WTC11 (cell line): ENCODE measurements around the gene KCNH3. TPM values are rescaled to one million over a fixed set of nuclear protein-coding genes. Genes with fewer than 3 reads are reported as not detected.

ENCODE experiments used
- ATAC-seq: fragments of 200-7000 bp; cut with Tn5 transposase; 2 replicates; pipeline ENCODE4 v1.10.0; 2021; ENCODE audit warnings: mild to moderate bottlenecking, moderate library complexity
- CTCF ChIA-PET: fragments of 300-600 bp; sonication (Branson Sonifier 250); formaldehyde crosslinking; loops from one replicate; lab custom pipeline; 2021; ENCODE audit warnings: antibody characterized with exemption; lab: Charles Lee
- POLR2A ChIA-PET: fragments of 350-600 bp; sonication (Branson Sonifier 250); formaldehyde crosslinking; loops from one replicate; lab custom pipeline; 2021; ENCODE audit warnings: antibody characterized with exemption; lab: Charles Lee
- DNase-seq: peaks from one replicate; pipeline ENCODE4 v3.0.0; 2021; ENCODE audit warnings: low spot score
- H3K27ac Mint-ChIP-seq: 2 replicates; pipeline ENCODE4 v1.8.0; 2021; ENCODE audit warnings: mixed read lengths
- H3K27me3 Mint-ChIP-seq: 2 replicates; pipeline ENCODE4 v1.8.0; 2021; ENCODE audit warnings: low read depth, mild to moderate bottlenecking, moderate library complexity, mixed read lengths
- H3K36me3 Mint-ChIP-seq: 2 replicates; pipeline ENCODE4 v1.8.0; 2021; ENCODE audit warnings: mixed read lengths
- H3K4me1 Mint-ChIP-seq: 2 replicates; pipeline ENCODE4 v1.8.0; 2022; ENCODE audit warnings: mixed read lengths
- H3K4me3 Mint-ChIP-seq: 2 replicates; pipeline ENCODE4 v1.8.0; 2021; ENCODE audit warnings: mild to moderate bottlenecking, moderate library complexity, mixed read lengths
- H3K9me3 Mint-ChIP-seq: 2 replicates; pipeline ENCODE4 v1.8.0; 2021; ENCODE audit warnings: mixed read lengths
- FOXK1 ChIP-seq: sonication (generic); formaldehyde crosslinking; IDR thresholded peaks from 2 replicates; pipeline ENCODE4 v1.8.0; 2022; ENCODE audit warnings: mild to moderate bottlenecking, moderate library complexity, missing genetic modification reagents
- HMGA2 ChIP-seq: fragments of 250-450 bp; sonication (Bioruptor Pico); IDR thresholded peaks from 2 replicates; pipeline ENCODE4 v1.4.0; 2021; ENCODE audit warnings: mild to moderate bottlenecking, moderate library complexity
- MAX ChIP-seq: sonication (generic); formaldehyde crosslinking; IDR thresholded peaks from 2 replicates; pipeline ENCODE4 v1.8.0; 2022; ENCODE audit warnings: mild to moderate bottlenecking, missing genetic modification reagents
- NFATC4 ChIP-seq: fragments of 250-450 bp; sonication (Bioruptor Pico); IDR thresholded peaks from 2 replicates; pipeline ENCODE4 v1.9.0; 2021; ENCODE audit warnings: mild to moderate bottlenecking
- NFYB ChIP-seq: sonication (generic); formaldehyde crosslinking; conservative IDR thresholded peaks from 2 replicates; pipeline ENCODE4 v1.8.0; 2022; ENCODE audit warnings: low read depth, missing genetic modification reagents
- STAT6 ChIP-seq: sonication (generic); formaldehyde crosslinking; conservative IDR thresholded peaks from 2 replicates; pipeline ENCODE4 v1.8.1; 2023; ENCODE audit warnings: mild to moderate bottlenecking, low read depth, missing genetic modification reagents, moderate library complexity
- USF1 ChIP-seq: sonication (generic); formaldehyde crosslinking; IDR thresholded peaks from 2 replicates; pipeline ENCODE4 v1.8.0; 2022; ENCODE audit warnings: mild to moderate bottlenecking, missing genetic modification reagents
- ZNF138 ChIP-seq: sonication (generic); formaldehyde crosslinking; conservative IDR thresholded peaks from 2 replicates; pipeline ENCODE4 v1.8.1; 2022; ENCODE audit warnings: mild to moderate bottlenecking, moderate library complexity, missing genetic modification reagents
- ZNF263 ChIP-seq: sonication (generic); formaldehyde crosslinking; IDR thresholded peaks from 2 replicates; pipeline ENCODE4 v1.8.1; 2022; ENCODE audit warnings: low read depth, mild to moderate bottlenecking, moderate library complexity, missing genetic modification reagents
- ZNF317 ChIP-seq: sonication (generic); formaldehyde crosslinking; IDR thresholded peaks from 2 replicates; pipeline ENCODE4 v1.8.1; 2023; ENCODE audit warnings: low read depth, mild to moderate bottlenecking, moderate library complexity, missing genetic modification reagents, borderline replicate concordance
- ZNF416 ChIP-seq: fragments of 250-450 bp; sonication (Bioruptor Pico); IDR thresholded peaks from 2 replicates; pipeline ENCODE4 v1.9.0; 2021; ENCODE audit warnings: mild to moderate bottlenecking, inconsistent platforms
- total RNA-seq: library from RNA; stranded (reverse); gene quantifications from 3 replicates; pipeline ENCODE4 v1.2.3, GENCODE V29; 2021
- TF ChIP-seq, protein P1 (sequence below): sonication (generic); formaldehyde crosslinking; IDR thresholded peaks from 2 replicates; pipeline ENCODE4 v1.8.0; 2022; ENCODE audit warnings: missing genetic modification reagents
- TF ChIP-seq, protein P2 (sequence below): sonication (generic); formaldehyde crosslinking; IDR thresholded peaks from 2 replicates; pipeline ENCODE4 v1.8.1; 2023; ENCODE audit warnings: mild to moderate bottlenecking, missing genetic modification reagents
- TF ChIP-seq, protein P3 (sequence below): fragments of 250-450 bp; sonication (Bioruptor Pico); IDR thresholded peaks from 2 replicates; pipeline ENCODE4 v1.8.0; 2021; ENCODE audit warnings: mild to moderate bottlenecking
- TF ChIP-seq, protein P4 (sequence below): sonication (generic); formaldehyde crosslinking; IDR thresholded peaks from 2 replicates; pipeline ENCODE4 v1.8.0; 2023; ENCODE audit warnings: missing genetic modification reagents, mild to moderate bottlenecking, borderline replicate concordance
- TF ChIP-seq, protein P5 (sequence below): fragments of 250-450 bp; sonication (Bioruptor Pico); IDR thresholded peaks from 2 replicates; pipeline ENCODE4 v1.9.0; 2021; ENCODE audit warnings: moderate library complexity, mild to moderate bottlenecking, inconsistent platforms, borderline replicate concordance
- TF ChIP-seq, protein P6 (sequence below): sonication (generic); formaldehyde crosslinking; IDR thresholded peaks from 2 replicates; pipeline ENCODE4 v1.8.1; 2022; ENCODE audit warnings: mild to moderate bottlenecking, moderate library complexity, missing genetic modification reagents

KCNH3 gene
- total RNA-seq, 1 experiment from 2014 or later = 0.44 TPM

GRCh38 chr12:49587174-49587908 lies 48.5 kb downstream of the KCNH3 start:
- H3K27me3 Mint-ChIP-seq = no peaks in the 10 kb centered on the region
- no peaks in the 10 kb centered on the region for H3K4me1 Mint-ChIP-seq
- ChIA-PET CTCF (interaction anchor here (0.9 to 3.5 kb wide), 2 partner anchors 36 to 191 kb away, joined by 3 to 11 read pairs; partner anchors contain the start of gene PRPF40B), POLR2A (no interaction called here)
- ATAC-seq = no peak
- H3K9me3 Mint-ChIP-seq = no peaks in the 10 kb centered on the region
- H3K36me3 Mint-ChIP-seq = peaks cover 8% of the 10 kb centered on the region
- no peak for DNase-seq
- TF ChIP-seq ZNF416 (CRISPR knock-in tag) = no peak
- no peak for TF ChIP-seq NFATC4 (CRISPR knock-in tag)
- no peak for TF ChIP-seq HMGA2 (CRISPR knock-in tag)
- no peak for TF ChIP-seq USF1 (CRISPR knock-in tag)
- TF ChIP-seq, protein P1, sequence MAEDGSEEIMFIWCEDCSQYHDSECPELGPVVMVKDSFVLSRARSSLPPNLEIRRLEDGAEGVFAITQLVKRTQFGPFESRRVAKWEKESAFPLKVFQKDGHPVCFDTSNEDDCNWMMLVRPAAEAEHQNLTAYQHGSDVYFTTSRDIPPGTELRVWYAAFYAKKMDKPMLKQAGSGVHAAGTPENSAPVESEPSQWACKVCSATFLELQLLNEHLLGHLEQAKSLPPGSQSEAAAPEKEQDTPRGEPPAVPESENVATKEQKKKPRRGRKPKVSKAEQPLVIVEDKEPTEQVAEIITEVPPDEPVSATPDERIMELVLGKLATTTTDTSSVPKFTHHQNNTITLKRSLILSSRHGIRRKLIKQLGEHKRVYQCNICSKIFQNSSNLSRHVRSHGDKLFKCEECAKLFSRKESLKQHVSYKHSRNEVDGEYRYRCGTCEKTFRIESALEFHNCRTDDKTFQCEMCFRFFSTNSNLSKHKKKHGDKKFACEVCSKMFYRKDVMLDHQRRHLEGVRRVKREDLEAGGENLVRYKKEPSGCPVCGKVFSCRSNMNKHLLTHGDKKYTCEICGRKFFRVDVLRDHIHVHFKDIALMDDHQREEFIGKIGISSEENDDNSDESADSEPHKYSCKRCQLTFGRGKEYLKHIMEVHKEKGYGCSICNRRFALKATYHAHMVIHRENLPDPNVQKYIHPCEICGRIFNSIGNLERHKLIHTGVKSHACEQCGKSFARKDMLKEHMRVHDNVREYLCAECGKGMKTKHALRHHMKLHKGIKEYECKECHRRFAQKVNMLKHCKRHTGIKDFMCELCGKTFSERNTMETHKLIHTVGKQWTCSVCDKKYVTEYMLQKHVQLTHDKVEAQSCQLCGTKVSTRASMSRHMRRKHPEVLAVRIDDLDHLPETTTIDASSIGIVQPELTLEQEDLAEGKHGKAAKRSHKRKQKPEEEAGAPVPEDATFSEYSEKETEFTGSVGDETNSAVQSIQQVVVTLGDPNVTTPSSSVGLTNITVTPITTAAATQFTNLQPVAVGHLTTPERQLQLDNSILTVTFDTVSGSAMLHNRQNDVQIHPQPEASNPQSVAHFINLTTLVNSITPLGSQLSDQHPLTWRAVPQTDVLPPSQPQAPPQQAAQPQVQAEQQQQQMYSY (CRISPR knock-in tag) = no peak
- TF ChIP-seq ZNF263 (CRISPR knock-in tag) = no peak
- TF ChIP-seq, protein P2, sequence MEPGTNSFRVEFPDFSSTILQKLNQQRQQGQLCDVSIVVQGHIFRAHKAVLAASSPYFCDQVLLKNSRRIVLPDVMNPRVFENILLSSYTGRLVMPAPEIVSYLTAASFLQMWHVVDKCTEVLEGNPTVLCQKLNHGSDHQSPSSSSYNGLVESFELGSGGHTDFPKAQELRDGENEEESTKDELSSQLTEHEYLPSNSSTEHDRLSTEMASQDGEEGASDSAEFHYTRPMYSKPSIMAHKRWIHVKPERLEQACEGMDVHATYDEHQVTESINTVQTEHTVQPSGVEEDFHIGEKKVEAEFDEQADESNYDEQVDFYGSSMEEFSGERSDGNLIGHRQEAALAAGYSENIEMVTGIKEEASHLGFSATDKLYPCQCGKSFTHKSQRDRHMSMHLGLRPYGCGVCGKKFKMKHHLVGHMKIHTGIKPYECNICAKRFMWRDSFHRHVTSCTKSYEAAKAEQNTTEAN (CRISPR knock-in tag) = no peak
- no peak for TF ChIP-seq STAT6 (CRISPR knock-in tag)
- TF ChIP-seq, all 79 proteins: peak for 0
- H3K27ac Mint-ChIP-seq = no peak overlapping the region
- H3K4me3 Mint-ChIP-seq = no peak overlapping the region

DNA sequence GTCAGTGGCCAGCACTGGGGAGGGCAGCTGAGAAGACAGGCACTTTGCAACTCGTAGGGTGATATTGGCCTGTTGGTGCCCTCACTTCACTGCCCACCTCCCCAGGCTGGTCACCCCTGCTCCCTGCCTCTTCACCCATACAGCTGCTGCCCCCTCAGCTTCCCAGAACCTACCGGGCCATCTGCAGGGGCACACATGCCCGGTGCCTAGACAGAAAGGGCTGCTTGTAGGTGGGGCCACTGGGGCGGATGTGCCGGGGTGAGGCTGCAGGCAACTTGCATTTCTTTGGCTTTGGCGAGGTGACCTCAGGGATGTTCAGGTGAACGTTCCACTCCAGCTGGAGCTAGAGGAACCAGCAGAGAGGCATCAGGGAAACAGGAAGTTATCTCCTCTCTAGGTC lies 49.5 kb downstream of the KCNH3 start:
- Mint-ChIP-seq H3K27me3 (no peaks in the 10 kb centered on the region), H3K36me3 (peaks cover 12% of the 10 kb centered on the region), H3K27ac (no peak overlapping the region), H3K4me1 (no peaks in the 10 kb centered on the region), H3K4me3 (no peak overlapping the region), H3K9me3 (0 out of 2 replicates have a peak, but pooled peaks cover 4% of the 10 kb centered on the region)
- POLR2A ChIA-PET = no interaction called here
- ATAC-seq (no peak), DNase-seq (no peak)
- CTCF ChIA-PET = interaction anchor here (1.1 to 1.8 kb wide), 3 partner anchors 8 to 241 kb away, joined by 3 to 8 read pairs (median 4); no protein-coding TSS in a partner anchor
- TF ChIP-seq FOXK1 (CRISPR knock-in tag) = no peak
- TF ChIP-seq, protein P3, sequence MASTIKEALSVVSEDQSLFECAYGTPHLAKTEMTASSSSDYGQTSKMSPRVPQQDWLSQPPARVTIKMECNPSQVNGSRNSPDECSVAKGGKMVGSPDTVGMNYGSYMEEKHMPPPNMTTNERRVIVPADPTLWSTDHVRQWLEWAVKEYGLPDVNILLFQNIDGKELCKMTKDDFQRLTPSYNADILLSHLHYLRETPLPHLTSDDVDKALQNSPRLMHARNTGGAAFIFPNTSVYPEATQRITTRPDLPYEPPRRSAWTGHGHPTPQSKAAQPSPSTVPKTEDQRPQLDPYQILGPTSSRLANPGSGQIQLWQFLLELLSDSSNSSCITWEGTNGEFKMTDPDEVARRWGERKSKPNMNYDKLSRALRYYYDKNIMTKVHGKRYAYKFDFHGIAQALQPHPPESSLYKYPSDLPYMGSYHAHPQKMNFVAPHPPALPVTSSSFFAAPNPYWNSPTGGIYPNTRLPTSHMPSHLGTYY (CRISPR knock-in tag) = no peak
- TF ChIP-seq, protein P4, sequence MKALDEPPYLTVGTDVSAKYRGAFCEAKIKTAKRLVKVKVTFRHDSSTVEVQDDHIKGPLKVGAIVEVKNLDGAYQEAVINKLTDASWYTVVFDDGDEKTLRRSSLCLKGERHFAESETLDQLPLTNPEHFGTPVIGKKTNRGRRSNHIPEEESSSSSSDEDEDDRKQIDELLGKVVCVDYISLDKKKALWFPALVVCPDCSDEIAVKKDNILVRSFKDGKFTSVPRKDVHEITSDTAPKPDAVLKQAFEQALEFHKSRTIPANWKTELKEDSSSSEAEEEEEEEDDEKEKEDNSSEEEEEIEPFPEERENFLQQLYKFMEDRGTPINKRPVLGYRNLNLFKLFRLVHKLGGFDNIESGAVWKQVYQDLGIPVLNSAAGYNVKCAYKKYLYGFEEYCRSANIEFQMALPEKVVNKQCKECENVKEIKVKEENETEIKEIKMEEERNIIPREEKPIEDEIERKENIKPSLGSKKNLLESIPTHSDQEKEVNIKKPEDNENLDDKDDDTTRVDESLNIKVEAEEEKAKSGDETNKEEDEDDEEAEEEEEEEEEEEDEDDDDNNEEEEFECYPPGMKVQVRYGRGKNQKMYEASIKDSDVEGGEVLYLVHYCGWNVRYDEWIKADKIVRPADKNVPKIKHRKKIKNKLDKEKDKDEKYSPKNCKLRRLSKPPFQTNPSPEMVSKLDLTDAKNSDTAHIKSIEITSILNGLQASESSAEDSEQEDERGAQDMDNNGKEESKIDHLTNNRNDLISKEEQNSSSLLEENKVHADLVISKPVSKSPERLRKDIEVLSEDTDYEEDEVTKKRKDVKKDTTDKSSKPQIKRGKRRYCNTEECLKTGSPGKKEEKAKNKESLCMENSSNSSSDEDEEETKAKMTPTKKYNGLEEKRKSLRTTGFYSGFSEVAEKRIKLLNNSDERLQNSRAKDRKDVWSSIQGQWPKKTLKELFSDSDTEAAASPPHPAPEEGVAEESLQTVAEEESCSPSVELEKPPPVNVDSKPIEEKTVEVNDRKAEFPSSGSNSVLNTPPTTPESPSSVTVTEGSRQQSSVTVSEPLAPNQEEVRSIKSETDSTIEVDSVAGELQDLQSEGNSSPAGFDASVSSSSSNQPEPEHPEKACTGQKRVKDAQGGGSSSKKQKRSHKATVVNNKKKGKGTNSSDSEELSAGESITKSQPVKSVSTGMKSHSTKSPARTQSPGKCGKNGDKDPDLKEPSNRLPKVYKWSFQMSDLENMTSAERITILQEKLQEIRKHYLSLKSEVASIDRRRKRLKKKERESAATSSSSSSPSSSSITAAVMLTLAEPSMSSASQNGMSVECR (CRISPR knock-in tag) = no peak
- TF ChIP-seq ZNF317 (CRISPR knock-in tag) = no peak
- TF ChIP-seq, protein P5, sequence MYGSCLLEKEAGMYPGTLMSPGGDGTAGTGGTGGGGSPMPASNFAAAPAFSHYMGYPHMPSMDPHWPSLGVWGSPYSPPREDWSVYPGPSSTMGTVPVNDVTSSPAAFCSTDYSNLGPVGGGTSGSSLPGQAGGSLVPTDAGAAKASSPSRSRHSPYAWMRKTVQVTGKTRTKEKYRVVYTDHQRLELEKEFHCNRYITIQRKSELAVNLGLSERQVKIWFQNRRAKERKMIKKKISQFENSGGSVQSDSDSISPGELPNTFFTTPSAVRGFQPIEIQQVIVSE = no peak
- no peak for TF ChIP-seq MAX (CRISPR knock-in tag)
- TF ChIP-seq, protein P6, sequence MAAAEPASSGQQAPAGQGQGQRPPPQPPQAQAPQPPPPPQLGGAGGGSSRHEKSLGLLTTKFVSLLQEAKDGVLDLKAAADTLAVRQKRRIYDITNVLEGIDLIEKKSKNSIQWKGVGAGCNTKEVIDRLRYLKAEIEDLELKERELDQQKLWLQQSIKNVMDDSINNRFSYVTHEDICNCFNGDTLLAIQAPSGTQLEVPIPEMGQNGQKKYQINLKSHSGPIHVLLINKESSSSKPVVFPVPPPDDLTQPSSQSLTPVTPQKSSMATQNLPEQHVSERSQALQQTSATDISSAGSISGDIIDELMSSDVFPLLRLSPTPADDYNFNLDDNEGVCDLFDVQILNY (CRISPR knock-in tag) = no peak
- no peak for TF ChIP-seq NFYB (CRISPR knock-in tag)
- no peak for TF ChIP-seq ZNF138 (CRISPR knock-in tag)
